Immature natural killer cell (primary cell): ENCODE data around the gene SLC26A8. TPM values are rescaled to one million over a fixed set of nuclear protein-coding genes. Genes with fewer than 3 reads are reported as not detected.
A peak's percentile ranks its signal among the peaks of the same experiment; 100 is the strongest.

Experiments used
- DNase-seq, 3 donors: peaks; one replicate each; pipeline ENCODE4 v3.0.0; 2022; ENCODE audit warnings: mixed read lengths in 1 of 3
- H3K27ac Mint-ChIP-seq, 6 donors: one replicate each; pipeline ENCODE4 v1.8.0; 2020; ENCODE audit warnings: mixed read lengths in 6 of 6, mild to moderate bottlenecking in 5 of 6, inconsistent platforms in 4 of 6, moderate library complexity in 3 of 6
- H3K27me3 Mint-ChIP-seq, 3 donors: one replicate each; pipeline ENCODE4 v1.8.0; 2020 to 2021; ENCODE audit warnings: low read depth in 3 of 3, mild to moderate bottlenecking in 3 of 3, mixed read lengths in 3 of 3, moderate library complexity in 3 of 3, inconsistent platforms in 1 of 3
- H3K36me3 Mint-ChIP-seq, 3 donors: one replicate each; pipeline ENCODE4 v1.8.0; 2020; ENCODE audit warnings: mixed read lengths in 3 of 3, inconsistent platforms in 2 of 3, mild to moderate bottlenecking in 2 of 3
- H3K4me1 Mint-ChIP-seq, 2 donors: one replicate each; pipeline ENCODE4 v1.8.0; 2020; ENCODE audit warnings: inconsistent platforms in 2 of 2, mild to moderate bottlenecking in 2 of 2, mixed read lengths in 2 of 2, moderate library complexity in 1 of 2
- H3K4me3 Mint-ChIP-seq, 5 donors: one replicate each; pipeline ENCODE4 v1.8.0; 2020; ENCODE audit warnings: mild to moderate bottlenecking in 5 of 5, mixed read lengths in 5 of 5, inconsistent platforms in 3 of 5, moderate library complexity in 3 of 5
- H3K9me3 Mint-ChIP-seq, 6 donors: one replicate each; pipeline ENCODE4 v1.8.0; 2020; ENCODE audit warnings: mild to moderate bottlenecking in 6 of 6, mixed read lengths in 6 of 6, inconsistent platforms in 4 of 6, moderate library complexity in 3 of 6
- polyA plus RNA-seq, 3 donors: library from polyadenylated mRNA; unstranded; fragments of 300-500 nt; fragmentation: Illumina TruSeq; gene quantifications; one replicate each; pipeline ENCODE4 v1.2.3, GENCODE V29; 2021

Gene SLC26A8
- polyA plus RNA-seq, 3 donors from 2014 or later = not detected

DNA sequence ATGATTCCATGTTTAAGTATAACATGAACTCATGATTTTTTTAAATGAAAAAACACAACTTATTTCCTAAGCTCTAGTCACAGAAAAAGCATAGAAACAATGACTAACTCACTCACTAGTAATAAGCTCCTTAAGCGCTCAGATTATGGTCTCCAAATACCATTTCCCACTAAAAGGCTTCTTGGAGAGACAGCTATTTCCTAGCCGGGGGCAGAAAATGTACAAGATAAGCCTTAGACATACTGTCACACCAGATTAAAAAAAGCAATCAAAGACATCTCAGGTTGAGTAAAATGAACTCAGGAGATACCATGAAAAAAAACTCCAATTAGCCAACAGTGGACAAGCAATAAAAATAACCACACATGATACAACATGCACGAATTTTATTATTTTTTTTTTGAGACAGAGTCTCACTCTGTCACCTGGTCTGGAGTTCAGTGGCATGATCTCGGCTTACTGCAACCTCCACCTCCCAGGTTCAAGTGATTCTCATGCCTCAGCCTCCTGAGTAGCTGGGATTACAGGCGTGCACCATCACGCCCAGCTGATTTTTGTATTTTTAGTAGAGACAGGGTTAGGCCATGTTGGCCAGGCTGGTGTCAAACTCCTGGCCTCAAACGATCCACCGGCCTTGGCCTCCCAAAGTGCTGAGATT, 118.5 kb downstream of the SLC26A8 start:
- Mint-ChIP-seq H3K4me3 (no peak overlapping the region), H3K27ac (no peak overlapping the region), H3K27me3 (peaks cover 0 to 3% (median 0%) of the 10 kb centered on the region in 3 donors), H3K4me1 (peaks cover 23 to 41% of the 10 kb centered on the region in 2 donors), H3K9me3 (peaks cover 0 to 14% (median 6%) of the 10 kb centered on the region in 6 donors), H3K36me3 (peaks cover 17 to 33% (median 26%) of the 10 kb centered on the region in 3 donors)
- no peak for DNase-seq

DNA sequence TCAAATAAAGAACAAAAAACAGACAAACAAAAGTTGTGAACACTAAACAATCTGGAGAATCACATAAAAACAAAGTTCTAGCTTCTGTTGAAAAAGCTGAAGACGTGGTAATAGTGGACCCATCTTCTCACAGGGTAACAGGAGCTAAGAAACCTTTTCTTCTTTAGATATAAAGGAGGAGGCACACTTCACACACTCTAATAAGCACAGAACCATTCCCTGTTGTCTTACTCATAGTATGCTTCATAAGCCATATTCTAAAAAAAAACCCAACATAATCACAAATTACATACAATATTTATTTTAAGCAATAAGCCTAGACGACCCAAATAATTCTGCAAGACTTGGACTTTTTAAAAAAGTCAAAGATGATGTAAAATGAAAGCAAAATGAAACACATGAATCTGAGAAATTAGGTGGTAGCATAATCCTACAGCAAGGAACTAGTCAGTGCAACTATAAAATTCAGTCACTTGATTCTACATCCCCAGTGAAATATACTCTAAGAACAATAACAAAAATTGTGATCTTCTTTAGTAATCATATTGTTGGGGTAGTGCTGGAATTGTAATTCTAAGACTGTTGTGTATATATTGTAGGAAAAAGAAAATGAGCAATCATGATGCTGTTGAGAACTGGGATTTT, 119.2 kb downstream of the SLC26A8 start:
- no peak overlapping the region for H3K4me3 Mint-ChIP-seq
- peaks cover 21 to 41% of the 10 kb centered on the region in 2 donors for H3K4me1 Mint-ChIP-seq
- DNase-seq = no peak
- H3K27me3 Mint-ChIP-seq = peaks cover 0 to 3% (median 0%) of the 10 kb centered on the region in 3 donors
- peaks cover 14 to 33% (median 22%) of the 10 kb centered on the region in 3 donors for H3K36me3 Mint-ChIP-seq
- H3K27ac Mint-ChIP-seq = no peak overlapping the region
- peaks cover 0 to 14% (median 6%) of the 10 kb centered on the region in 6 donors for H3K9me3 Mint-ChIP-seq

DNA sequence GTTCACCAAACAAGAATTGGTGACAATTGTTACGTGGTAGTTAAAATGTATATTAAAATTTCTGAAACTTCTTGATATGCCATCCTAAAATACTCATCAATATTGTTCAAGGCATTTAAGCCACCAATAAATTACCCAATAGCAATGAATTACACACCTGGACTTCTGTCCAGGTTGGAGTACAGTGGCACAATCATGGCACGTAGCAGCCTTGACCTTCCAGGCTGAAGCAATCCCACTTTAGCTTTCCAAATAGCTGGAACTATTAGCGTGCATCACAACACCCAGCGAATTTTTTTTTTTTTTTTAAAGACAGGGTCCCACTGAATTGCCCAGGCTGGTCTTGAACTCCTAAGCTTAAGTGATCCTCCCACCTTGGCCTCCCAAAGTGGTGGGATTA, 120.8 kb downstream of the SLC26A8 start:
- peaks cover 0 to 3% (median 1%) of the 10 kb centered on the region in 3 donors for H3K27me3 Mint-ChIP-seq
- H3K27ac Mint-ChIP-seq = no peak overlapping the region

DNA sequence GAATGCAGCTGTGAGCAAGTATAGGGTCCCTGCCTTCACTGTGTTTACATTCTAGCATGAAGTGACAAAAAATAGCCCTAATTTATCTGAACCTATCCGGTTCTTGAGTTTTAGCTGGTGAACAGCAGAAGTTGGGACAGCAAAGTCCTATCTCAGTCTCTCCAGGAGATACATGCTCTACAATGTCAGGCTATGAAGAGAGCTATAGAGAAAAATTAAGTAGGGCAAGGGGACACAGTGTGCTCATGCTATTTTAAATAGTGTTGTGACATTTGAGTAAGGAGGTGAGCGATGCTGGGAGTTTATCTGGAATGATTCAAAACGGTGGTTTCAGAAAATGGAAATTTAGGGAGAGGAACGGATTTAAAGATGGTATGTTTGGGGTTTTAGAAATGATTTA, 124.0 kb downstream of the SLC26A8 start:
- no peak overlapping the region for H3K27ac Mint-ChIP-seq
- no peak for DNase-seq
- H3K27me3 Mint-ChIP-seq = peaks cover 0 to 3% (median 1%) of the 10 kb centered on the region in 3 donors
- no peak overlapping the region for H3K4me3 Mint-ChIP-seq
- peaks cover 3 to 12% (median 5%) of the 10 kb centered on the region in 3 donors for H3K36me3 Mint-ChIP-seq
- no peaks in the 10 kb centered on the region for H3K9me3 Mint-ChIP-seq
- peaks cover 7 to 16% of the 10 kb centered on the region in 2 donors for H3K4me1 Mint-ChIP-seq

More for the DNA sequence above, 120.8 kb downstream of the SLC26A8 start:
- H3K4me3 Mint-ChIP-seq = no peak overlapping the region
- peaks cover 0 to 8% (median 3%) of the 10 kb centered on the region in 6 donors for H3K9me3 Mint-ChIP-seq
- peaks cover 12 to 25% (median 14%) of the 10 kb centered on the region in 3 donors for H3K36me3 Mint-ChIP-seq
- H3K4me1 Mint-ChIP-seq = peaks cover 15 to 32% of the 10 kb centered on the region in 2 donors
- DNase-seq = no peak

DNA sequence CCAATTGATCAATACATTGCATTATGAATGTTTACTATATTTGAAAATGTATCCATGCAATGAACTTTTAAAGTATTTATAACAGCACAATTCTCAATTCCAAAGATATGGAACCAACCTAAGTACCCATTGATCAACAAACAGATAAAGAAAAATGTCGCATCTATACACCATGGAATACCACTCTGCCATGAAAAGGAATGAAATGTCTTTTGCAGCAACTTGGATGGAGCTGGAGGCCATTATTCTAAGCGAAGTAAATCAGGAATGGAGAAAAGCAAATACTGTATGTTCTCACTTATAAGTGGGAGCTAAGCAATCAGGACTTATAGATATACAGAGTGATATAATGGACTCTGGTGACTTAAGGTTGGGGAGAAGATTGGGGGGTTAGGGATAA, 126.4 kb downstream of the SLC26A8 start:
- no peak overlapping the region for H3K27ac Mint-ChIP-seq
- H3K4me3 Mint-ChIP-seq = no peak overlapping the region
- peaks cover 0 to 8% (median 5%) of the 10 kb centered on the region in 3 donors for H3K36me3 Mint-ChIP-seq
- DNase-seq = no peak
- H3K4me1 Mint-ChIP-seq = peaks cover 8 to 17% of the 10 kb centered on the region in 2 donors
- H3K9me3 Mint-ChIP-seq = no peaks in the 10 kb centered on the region
- H3K27me3 Mint-ChIP-seq = peaks cover 0 to 3% (median 2%) of the 10 kb centered on the region in 3 donors

DNA sequence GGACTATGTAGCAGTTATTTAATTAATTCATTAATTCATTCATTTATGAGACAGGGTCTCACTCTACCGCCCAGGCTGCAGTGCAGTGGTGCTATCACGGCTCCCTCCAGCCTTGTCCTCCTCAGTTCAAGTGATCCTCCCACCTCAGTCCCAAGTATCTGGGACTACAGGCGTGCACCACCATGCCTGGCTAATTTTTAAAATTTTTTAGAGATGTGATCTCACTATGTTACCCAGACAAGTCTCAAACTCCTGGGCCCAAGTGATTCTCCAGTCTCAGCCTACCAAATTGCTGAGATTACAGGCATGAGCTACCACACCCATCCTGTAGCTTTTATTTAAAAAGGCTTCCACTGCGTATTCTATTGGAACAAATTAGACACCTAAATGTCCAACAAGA, 127.0 kb downstream of the SLC26A8 start:
- Mint-ChIP-seq H3K36me3 (peaks cover 0 to 8% (median 5%) of the 10 kb centered on the region in 3 donors), H3K4me1 (peaks cover 8 to 17% of the 10 kb centered on the region in 2 donors), H3K4me3 (no peak overlapping the region), H3K9me3 (no peaks in the 10 kb centered on the region), H3K27ac (no peak overlapping the region), H3K27me3 (peaks cover 0 to 3% (median 2%) of the 10 kb centered on the region in 3 donors)
- DNase-seq = no peak

DNA sequence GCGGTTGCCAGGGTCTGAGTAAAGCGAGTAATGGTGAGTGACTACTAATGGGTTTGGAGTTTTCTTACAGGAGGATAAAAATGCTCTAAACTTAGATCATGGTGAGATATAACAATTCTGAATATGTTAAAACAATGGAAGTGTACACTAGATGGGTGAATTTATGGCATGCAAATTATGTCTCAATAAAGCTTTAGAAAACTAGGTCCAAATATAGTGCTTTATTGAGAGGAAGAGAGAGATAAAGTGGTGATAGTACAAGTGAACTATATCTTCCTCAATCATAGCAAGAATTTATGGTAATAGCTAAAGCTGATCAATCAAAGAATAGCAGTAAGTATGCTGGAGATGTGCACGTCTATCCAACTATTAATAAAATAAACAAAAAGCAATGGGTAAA, 127.4 kb downstream of the SLC26A8 start:
- Mint-ChIP-seq H3K9me3 (no peaks in the 10 kb centered on the region), H3K4me1 (peaks cover 8 to 17% of the 10 kb centered on the region in 2 donors), H3K36me3 (peaks cover 0 to 8% (median 5%) of the 10 kb centered on the region in 3 donors), H3K27ac (no peak overlapping the region), H3K27me3 (peaks cover 0 to 3% (median 2%) of the 10 kb centered on the region in 3 donors), H3K4me3 (no peak overlapping the region)
- no peak for DNase-seq

DNA sequence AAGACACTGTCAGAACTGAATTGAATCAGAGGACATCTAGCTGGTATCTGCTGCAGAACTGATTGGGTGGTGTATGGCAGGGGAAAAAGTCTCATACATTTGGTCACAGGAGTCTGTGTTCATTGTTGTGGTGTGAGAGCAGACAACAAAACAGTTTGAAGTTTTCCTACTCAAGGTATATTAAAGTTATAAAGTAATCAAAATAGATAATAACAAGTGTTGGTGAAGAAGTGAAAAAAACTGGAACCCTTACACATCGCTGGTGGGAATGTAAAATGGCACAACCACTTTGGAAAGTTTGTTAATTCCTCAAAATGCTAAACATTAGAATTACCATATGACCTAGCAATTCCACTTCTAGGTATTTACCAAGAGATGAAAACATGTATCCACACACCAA, 128.2 kb downstream of the SLC26A8 start:
- Mint-ChIP-seq H3K27me3 (peaks cover 0 to 3% (median 2%) of the 10 kb centered on the region in 3 donors), H3K4me1 (peaks cover 8 to 15% of the 10 kb centered on the region in 2 donors), H3K9me3 (no peaks in the 10 kb centered on the region), H3K27ac (no peak overlapping the region), H3K36me3 (peaks cover 0 to 8% (median 5%) of the 10 kb centered on the region in 3 donors), H3K4me3 (no peak overlapping the region)
- no peak for DNase-seq

DNA sequence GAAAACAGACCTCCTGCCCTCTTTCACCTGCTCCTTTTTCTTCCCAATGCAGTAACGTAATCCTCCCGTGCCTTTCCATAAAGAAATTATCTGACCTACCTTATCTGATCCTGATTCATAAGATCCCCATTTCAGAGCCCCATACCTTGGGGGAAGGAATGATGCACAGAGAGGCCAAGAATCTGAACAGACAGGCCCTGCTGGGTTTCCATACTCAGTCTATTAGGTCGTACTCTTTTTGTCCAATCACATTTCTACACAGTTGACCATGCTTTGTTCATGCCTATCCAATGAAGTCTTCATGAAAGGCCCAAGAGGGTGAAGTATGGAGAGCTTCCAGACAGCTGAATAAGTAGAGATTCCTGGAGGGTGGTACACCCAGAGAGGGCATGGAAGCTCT, 128.9 kb downstream of the SLC26A8 start:
- peak overlapping the region in 1 of 6 donors; percentile 13 for H3K27ac Mint-ChIP-seq

DNA sequence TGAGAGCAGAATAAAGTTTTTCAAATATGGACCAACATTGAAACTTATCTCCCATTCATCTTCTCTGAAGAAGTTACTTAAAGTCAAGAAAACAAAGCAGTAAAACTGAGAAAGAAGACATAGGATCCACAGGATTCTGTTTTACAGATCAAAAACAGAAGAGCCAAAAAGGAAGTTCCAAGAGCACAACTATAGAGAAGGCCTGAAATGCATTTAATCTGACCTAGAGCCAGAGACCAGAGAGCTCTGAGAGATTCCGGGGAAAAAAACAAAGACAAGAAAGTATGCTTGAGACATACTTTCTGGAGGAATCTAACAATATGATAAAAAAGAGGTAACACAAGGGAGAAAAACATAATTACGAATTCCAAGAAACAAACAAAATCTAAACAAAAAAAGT, 129.7 kb downstream of the SLC26A8 start:
- Mint-ChIP-seq H3K4me3 (no peak overlapping the region), H3K27me3 (peaks cover 0 to 3% (median 2%) of the 10 kb centered on the region in 3 donors), H3K4me1 (peaks cover 7 to 8% of the 10 kb centered on the region in 2 donors), H3K36me3 (peaks cover 0 to 8% (median 5%) of the 10 kb centered on the region in 3 donors), H3K9me3 (no peaks in the 10 kb centered on the region), H3K27ac (peak overlapping the region in 3 of 6 donors; percentile 9 to 40 (median 11))
- DNase-seq = no peak

More for the DNA sequence above, 128.9 kb downstream of the SLC26A8 start:
- H3K4me1 Mint-ChIP-seq = peaks cover 8 to 12% of the 10 kb centered on the region in 2 donors
- peaks cover 0 to 3% (median 2%) of the 10 kb centered on the region in 3 donors for H3K27me3 Mint-ChIP-seq
- H3K4me3 Mint-ChIP-seq = no peak overlapping the region
- H3K36me3 Mint-ChIP-seq = peaks cover 0 to 10% (median 5%) of the 10 kb centered on the region in 3 donors
- DNase-seq = no peak
- H3K9me3 Mint-ChIP-seq = no peaks in the 10 kb centered on the region

Other genes starting within 250 kb of the SLC26A8 start
- gene CLPSL2, start 248.0 kb downstream of the SLC26A8 start, polyA plus RNA-seq = not detected
- gene CLPSL1, start 243.6 kb downstream of the SLC26A8 start, polyA plus RNA-seq = not detected
- gene CLPS, start 227.3 kb downstream of the SLC26A8 start, polyA plus RNA-seq = not detected
- not detected for gene LHFPL5, start 219.3 kb downstream of the SLC26A8 start, polyA plus RNA-seq
- gene SRPK1, start 103.5 kb downstream of the SLC26A8 start, polyA plus RNA-seq = 10 to 100 TPM; 34.4 to 44.7 (median 34.7) TPM
- gene MAPK14, start 3.2 kb upstream of the SLC26A8 start, polyA plus RNA-seq = 10 to 100 TPM; 34.4 to 71.8 (median 44.6) TPM
- 10 to 100 TPM; 35.2 to 52.1 (median 38.4) TPM for gene MAPK13, start 105.9 kb upstream of the SLC26A8 start, polyA plus RNA-seq
- 10 to 100 TPM in 1 of 3 donors, 1 to 10 TPM in 2; 3.0 to 13.7 (median 4.1) TPM for gene BRPF3, start 172.1 kb upstream of the SLC26A8 start, polyA plus RNA-seq
- not detected for gene PNPLA1, start 245.4 kb upstream of the SLC26A8 start, polyA plus RNA-seq